ENCODE measurements around the gene MUTYH.

DNA sequence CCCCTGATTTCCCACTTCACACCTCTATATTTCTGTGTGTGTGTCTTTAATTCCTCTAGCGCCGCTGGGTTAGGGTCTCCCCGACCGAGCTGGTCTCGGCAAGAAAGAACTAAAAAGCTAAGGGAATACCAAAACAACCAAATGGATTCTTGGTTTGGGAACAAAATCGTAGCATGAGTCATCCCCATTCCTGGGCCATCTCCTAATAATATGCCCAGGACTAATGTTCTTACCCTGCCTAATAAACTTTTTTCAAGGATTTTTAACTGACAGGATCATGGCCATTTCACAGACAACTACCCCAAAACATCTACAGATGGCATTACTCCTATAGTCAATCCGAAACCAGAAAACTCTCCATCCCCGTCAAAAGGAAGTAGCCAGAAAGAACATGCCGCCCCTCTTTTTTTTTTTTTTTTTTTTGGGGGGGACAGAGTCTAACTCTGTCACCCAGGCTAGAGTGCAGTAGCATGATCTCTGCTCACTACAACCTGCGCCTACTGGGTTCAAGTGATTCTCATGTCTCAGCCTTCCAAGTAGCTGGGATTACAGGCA, 17.7 kb downstream of the MUTYH start:
- no peak for TF ChIP-seq POLR2A (IDR thresholded peaks at IDR 0.05)
- TF ChIP-seq, protein P1, sequence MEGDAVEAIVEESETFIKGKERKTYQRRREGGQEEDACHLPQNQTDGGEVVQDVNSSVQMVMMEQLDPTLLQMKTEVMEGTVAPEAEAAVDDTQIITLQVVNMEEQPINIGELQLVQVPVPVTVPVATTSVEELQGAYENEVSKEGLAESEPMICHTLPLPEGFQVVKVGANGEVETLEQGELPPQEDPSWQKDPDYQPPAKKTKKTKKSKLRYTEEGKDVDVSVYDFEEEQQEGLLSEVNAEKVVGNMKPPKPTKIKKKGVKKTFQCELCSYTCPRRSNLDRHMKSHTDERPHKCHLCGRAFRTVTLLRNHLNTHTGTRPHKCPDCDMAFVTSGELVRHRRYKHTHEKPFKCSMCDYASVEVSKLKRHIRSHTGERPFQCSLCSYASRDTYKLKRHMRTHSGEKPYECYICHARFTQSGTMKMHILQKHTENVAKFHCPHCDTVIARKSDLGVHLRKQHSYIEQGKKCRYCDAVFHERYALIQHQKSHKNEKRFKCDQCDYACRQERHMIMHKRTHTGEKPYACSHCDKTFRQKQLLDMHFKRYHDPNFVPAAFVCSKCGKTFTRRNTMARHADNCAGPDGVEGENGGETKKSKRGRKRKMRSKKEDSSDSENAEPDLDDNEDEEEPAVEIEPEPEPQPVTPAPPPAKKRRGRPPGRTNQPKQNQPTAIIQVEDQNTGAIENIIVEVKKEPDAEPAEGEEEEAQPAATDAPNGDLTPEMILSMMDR (IDR thresholded peaks at IDR 0.05) = no peak
